Measurements from ENCODE around the gene PPFIA4. TPM values are rescaled to one million over a fixed set of nuclear protein-coding genes. Genes with fewer than 3 reads are reported as not detected.
"Not testable (repeated sequence)": the region's sequence is repeated elsewhere in the genome, so short reads cannot be mapped to it uniquely, and the experiment has no call there.

The PPFIA4 gene
- total RNA-seq, 1 experiment from 2014 or later: 0.83 TPM

GRCh38 chr1:203009185-203009584 is 17.1 kb upstream of the PPFIA4 start:
- Mint-ChIP-seq H3K27ac (ENCODE audit: unreplicated experiment) (no peak overlapping the region), H3K36me3 (ENCODE audit: insufficient read depth, unreplicated experiment) (peaks cover 59% of the 10 kb centered on the region), H3K4me1 (ENCODE audit: low read depth, unreplicated experiment) (peaks cover 26% of the 10 kb centered on the region), H3K4me3 (ENCODE audit: low read depth, unreplicated experiment) (peak overlapping the region; percentile 91), H3K27me3 (ENCODE audit: unreplicated experiment) (no peaks in the 10 kb centered on the region), H3K9me3 (ENCODE audit: low read depth, unreplicated experiment) (no peaks in the 10 kb centered on the region)
- BruUV-seq (replicated peaks): no TSS peak
- no peak for TF ChIP-seq CTCF (IDR thresholded peaks at IDR 0.05; ENCODE audit: unreplicated experiment)
- intact Hi-C loops (cut with micrococcal nuclease; ENCODE audit: unreplicated experiment): no loop called here
- CTCF ChIA-PET: no interaction called here
- DNase-seq: no peak

GRCh38 chr1:203011582-203011981 is 14.7 kb upstream of the PPFIA4 start:
- CTCF ChIA-PET: no interaction called here
- Mint-ChIP-seq H3K4me3 (ENCODE audit: low read depth, unreplicated experiment) (no peak overlapping the region), H3K27me3 (ENCODE audit: unreplicated experiment) (no peaks in the 10 kb centered on the region), H3K9me3 (ENCODE audit: low read depth, unreplicated experiment) (no peaks in the 10 kb centered on the region), H3K4me1 (ENCODE audit: low read depth, unreplicated experiment) (peaks cover 13% of the 10 kb centered on the region), H3K27ac (ENCODE audit: unreplicated experiment) (no peak overlapping the region), H3K36me3 (ENCODE audit: insufficient read depth, unreplicated experiment) (peaks cover 56% of the 10 kb centered on the region)
- no peak for DNase-seq
- intact Hi-C loops (cut with micrococcal nuclease; ENCODE audit: unreplicated experiment): no loop called here
- TF ChIP-seq CTCF (IDR thresholded peaks at IDR 0.05; ENCODE audit: unreplicated experiment): no peak
- no TSS peak for BruUV-seq (replicated peaks)

- Mint-ChIP-seq H3K27me3 (ENCODE audit: unreplicated experiment) (no peaks in the 10 kb centered on the region), H3K4me3 (ENCODE audit: low read depth, unreplicated experiment) (no peak overlapping the region), H3K27ac (ENCODE audit: unreplicated experiment) (no peak overlapping the region), H3K36me3 (ENCODE audit: insufficient read depth, unreplicated experiment) (peaks cover 46% of the 10 kb centered on the region), H3K4me1 (ENCODE audit: low read depth, unreplicated experiment) (no peaks in the 10 kb centered on the region), H3K9me3 (ENCODE audit: low read depth, unreplicated experiment) (no peaks in the 10 kb centered on the region)
- CTCF ChIA-PET: interaction anchor here (0.5 to 0.6 kb wide), 2 partner anchors 10 to 18 kb away, joined by 3 to 7 read pairs; no protein-coding TSS in a partner anchor
- no peak for TF ChIP-seq CTCF (IDR thresholded peaks at IDR 0.05; ENCODE audit: unreplicated experiment)
- DNase-seq: no peak
- BruUV-seq (replicated peaks): no TSS peak
- intact Hi-C loops (cut with micrococcal nuclease; ENCODE audit: unreplicated experiment): no loop called here
These were observed 9.2 kb upstream of the PPFIA4 start for GRCh38 chr1:203017061-203017460.

GRCh38 chr1:203017692-203018091 is 8.6 kb upstream of the PPFIA4 start:
- no peak overlapping the region for H3K27ac Mint-ChIP-seq (ENCODE audit: unreplicated experiment)
- no peaks in the 10 kb centered on the region for H3K27me3 Mint-ChIP-seq (ENCODE audit: unreplicated experiment)
- H3K36me3 Mint-ChIP-seq (ENCODE audit: insufficient read depth, unreplicated experiment): peaks cover 42% of the 10 kb centered on the region
- DNase-seq: no peak
- no peaks in the 10 kb centered on the region for H3K4me1 Mint-ChIP-seq (ENCODE audit: low read depth, unreplicated experiment)
- H3K9me3 Mint-ChIP-seq (ENCODE audit: low read depth, unreplicated experiment): no peaks in the 10 kb centered on the region
- no peak overlapping the region for H3K4me3 Mint-ChIP-seq (ENCODE audit: low read depth, unreplicated experiment)
- BruUV-seq (replicated peaks): no TSS peak
- CTCF ChIA-PET: interaction anchor here (0.5 to 0.6 kb wide), 2 partner anchors 11 to 18 kb away, joined by 3 to 7 read pairs; no protein-coding TSS in a partner anchor
- no peak for TF ChIP-seq CTCF (IDR thresholded peaks at IDR 0.05; ENCODE audit: unreplicated experiment)
- intact Hi-C loops (cut with micrococcal nuclease; ENCODE audit: unreplicated experiment): no loop called here

GRCh38 chr1:203022855-203023254 is 3.4 kb upstream of the PPFIA4 start:
- Mint-ChIP-seq H3K4me1 (ENCODE audit: low read depth, unreplicated experiment) (peaks cover 11% of the 10 kb centered on the region), H3K36me3 (ENCODE audit: insufficient read depth, unreplicated experiment) (peaks cover 40% of the 10 kb centered on the region)
- intact Hi-C loops (cut with micrococcal nuclease; ENCODE audit: unreplicated experiment); BruUV-seq (replicated peaks); H3K9me3 Mint-ChIP-seq (ENCODE audit: low read depth, unreplicated experiment); DNase-seq; H3K27me3 Mint-ChIP-seq (ENCODE audit: unreplicated experiment); H3K27ac Mint-ChIP-seq (ENCODE audit: unreplicated experiment); CTCF ChIA-PET; H3K4me3 Mint-ChIP-seq (ENCODE audit: low read depth, unreplicated experiment): not testable (repeated sequence)
